CD14-positive monocyte (primary cell): Measurements from ENCODE around the gene LRIG1. TPM values are rescaled to one million over a fixed set of nuclear protein-coding genes. Genes with fewer than 3 reads are reported as not detected.

Experiments used
- DNase-seq, 3 donors: peaks; one replicate each; pipeline ENCODE4 v3.0.0-alpha.2; 2011 to 2022
- H2AFZ ChIP-seq: 2 replicates; pipeline ENCODE4 v1.6.0; 2012; ENCODE audit warnings: mild to moderate bottlenecking, low read depth, low read length, inconsistent platforms; ENCODE audit not compliant: insufficient read depth, poor library complexity, severe bottlenecking
- H3K27ac ChIP-seq, 2 donors: 1 replicate in 1 of 2; 2 replicates in 1 of 2; pipeline ENCODE4 v1.5.1; 2012 to 2013; ENCODE audit warnings: low read length in 2 of 2, control low read depth in 1 of 2, inconsistent platforms in 1 of 2, low read depth in 1 of 2, mild to moderate bottlenecking in 1 of 2
- H3K27me3 ChIP-seq, 2 donors: one replicate each; pipeline versions ENCODE4 v1.6.0 to v1.6.1; 2011 to 2013; ENCODE audit warnings: low read length in 2 of 2; ENCODE audit not compliant: control insufficient read depth in 2 of 2, insufficient read depth in 2 of 2
- H3K36me3 ChIP-seq, 2 donors: replicated peaks in 1 of 2; 1 replicate in 1 of 2; 2 replicates in 1 of 2; pipeline versions ENCODE4 v1.5.1 to v1.6.1; 2012 to 2013; ENCODE audit warnings: low read length in 2 of 2, control low read depth in 1 of 2, inconsistent platforms in 1 of 2, mild to moderate bottlenecking in 1 of 2; ENCODE audit not compliant: insufficient read depth in 2 of 2, control insufficient read depth in 1 of 2
- H3K4me1 ChIP-seq, 2 donors: 1 replicate in 1 of 2; 2 replicates in 1 of 2; pipeline versions ENCODE4 v1.5.1 to v1.6.1; 2012 to 2013; ENCODE audit warnings: low read length in 2 of 2, control low read depth in 1 of 2, inconsistent platforms in 1 of 2, mild to moderate bottlenecking in 1 of 2, moderate library complexity in 1 of 2; ENCODE audit not compliant: insufficient read depth in 2 of 2, control insufficient read depth in 1 of 2
- H3K4me2 ChIP-seq: replicated peaks from 2 replicates; pipeline ENCODE3; 2012; ENCODE audit warnings: low read length, moderate library complexity, mild to moderate bottlenecking; ENCODE audit not compliant: poor library complexity, severe bottlenecking; ENCODE audit errors: extremely low read depth
- H3K4me3 ChIP-seq, 3 experiments: fragments of 200-600 bp in 1 of 3; sonication (generic) in 1 of 3; replicated peaks in 1 of 3; 1 replicate in 2 of 3; 2 replicates in 1 of 3; pipeline ENCODE4 v1.5.1; 2011 to 2013; ENCODE audit warnings: low read length in 3 of 3, mild to moderate bottlenecking in 3 of 3, control low read depth in 2 of 3, low read depth in 2 of 3, inconsistent platforms in 1 of 3, moderate library complexity in 1 of 3
- H3K79me2 ChIP-seq: 2 replicates; pipeline ENCODE4 v1.6.0; 2012; ENCODE audit warnings: mild to moderate bottlenecking, control low read depth, inconsistent platforms, low read length, moderate library complexity; ENCODE audit not compliant: insufficient read depth
- H3K9ac ChIP-seq: 2 replicates; pipeline ENCODE4 v1.6.0; 2017; ENCODE audit warnings: low read length, mild to moderate bottlenecking; ENCODE audit not compliant: insufficient read depth, poor library complexity, severe bottlenecking
- H3K9me3 ChIP-seq, 2 donors: replicated peaks in 1 of 2; 1 replicate in 1 of 2; 2 replicates in 1 of 2; pipeline versions ENCODE4 v1.5.1 to v1.6.1; 2012 to 2013; ENCODE audit warnings: low read length in 2 of 2, control low read depth in 1 of 2; ENCODE audit not compliant: control insufficient read depth in 1 of 2, insufficient read depth in 1 of 2
- H4K20me1 ChIP-seq: 2 replicates; pipeline ENCODE4 v1.6.0; 2012; ENCODE audit warnings: mild to moderate bottlenecking, low read length, control low read depth, moderate library complexity; ENCODE audit not compliant: insufficient read depth
- H3K27ac Mint-ChIP-seq, 7 donors: one replicate each; pipeline ENCODE4 v1.8.0; 2020; ENCODE audit warnings: mild to moderate bottlenecking in 7 of 7, mixed read lengths in 7 of 7, moderate library complexity in 6 of 7, inconsistent platforms in 2 of 7
- H3K27me3 Mint-ChIP-seq, 3 donors: one replicate each; pipeline ENCODE4 v1.8.0; 2021 to 2022; ENCODE audit warnings: low read depth in 3 of 3, mild to moderate bottlenecking in 3 of 3, mixed read lengths in 3 of 3, moderate library complexity in 3 of 3, inconsistent platforms in 1 of 3
- H3K36me3 Mint-ChIP-seq, 2 donors: one replicate each; pipeline ENCODE4 v1.8.0; 2020; ENCODE audit warnings: mixed read lengths in 2 of 2, inconsistent platforms in 1 of 2, mild to moderate bottlenecking in 1 of 2
- H3K4me1 Mint-ChIP-seq: one replicate; pipeline ENCODE4 v1.8.0; 2020; ENCODE audit warnings: mild to moderate bottlenecking, mixed read lengths
- H3K4me3 Mint-ChIP-seq, 2 donors: one replicate each; pipeline ENCODE4 v1.8.0; 2020; ENCODE audit warnings: mild to moderate bottlenecking in 2 of 2, mixed read lengths in 2 of 2, moderate library complexity in 1 of 2
- H3K9me3 Mint-ChIP-seq, 7 donors: one replicate each; pipeline ENCODE4 v1.8.0; 2020 to 2022; ENCODE audit warnings: mixed read lengths in 7 of 7, mild to moderate bottlenecking in 6 of 7, moderate library complexity in 6 of 7, inconsistent platforms in 2 of 7
- WGBS: methylation state at CpG from one replicate; pipeline ENCODE4 v1.1.5; 2013; ENCODE audit warnings: missing lambda C conversion rate; ENCODE audit not compliant: insufficient coverage; 5-methylcytosine and 5-hydroxymethylcytosine counted together
- intact Hi-C, 2 donors: fragments of 100-400 bp; cut with micrococcal nuclease; formaldehyde crosslinking; loops; one replicate each; pipeline versions ENCODE4 v1.15.0 to v1.15.1; 2023
- polyA plus RNA-seq, 3 donors: library from polyadenylated mRNA; depleted of rRNA in 1 of 3; unstranded in 2 of 3; stranded (reverse) in 1 of 3; fragments of 300-500 nt in 2 of 3; fragments of >200 nt in 1 of 3; fragmentation: Illumina TruSeq in 2 of 3; gene quantifications; 1 replicate in 2 of 3; 2 replicates in 1 of 3; pipeline ENCODE4 v1.2.3, GENCODE V29; 2012 to 2021
- TF ChIP-seq, protein P1 (sequence below): fragments of 200-600 bp; IDR thresholded peaks from one replicate; pipeline ENCODE4 v1.8.0; 2022; ENCODE audit warnings: antibody characterized with exemption, mild to moderate bottlenecking

LRIG1 gene
- polyA plus RNA-seq, 3 donors, result 0.82 to 1.9 (median 1.0) TPM

DNA sequence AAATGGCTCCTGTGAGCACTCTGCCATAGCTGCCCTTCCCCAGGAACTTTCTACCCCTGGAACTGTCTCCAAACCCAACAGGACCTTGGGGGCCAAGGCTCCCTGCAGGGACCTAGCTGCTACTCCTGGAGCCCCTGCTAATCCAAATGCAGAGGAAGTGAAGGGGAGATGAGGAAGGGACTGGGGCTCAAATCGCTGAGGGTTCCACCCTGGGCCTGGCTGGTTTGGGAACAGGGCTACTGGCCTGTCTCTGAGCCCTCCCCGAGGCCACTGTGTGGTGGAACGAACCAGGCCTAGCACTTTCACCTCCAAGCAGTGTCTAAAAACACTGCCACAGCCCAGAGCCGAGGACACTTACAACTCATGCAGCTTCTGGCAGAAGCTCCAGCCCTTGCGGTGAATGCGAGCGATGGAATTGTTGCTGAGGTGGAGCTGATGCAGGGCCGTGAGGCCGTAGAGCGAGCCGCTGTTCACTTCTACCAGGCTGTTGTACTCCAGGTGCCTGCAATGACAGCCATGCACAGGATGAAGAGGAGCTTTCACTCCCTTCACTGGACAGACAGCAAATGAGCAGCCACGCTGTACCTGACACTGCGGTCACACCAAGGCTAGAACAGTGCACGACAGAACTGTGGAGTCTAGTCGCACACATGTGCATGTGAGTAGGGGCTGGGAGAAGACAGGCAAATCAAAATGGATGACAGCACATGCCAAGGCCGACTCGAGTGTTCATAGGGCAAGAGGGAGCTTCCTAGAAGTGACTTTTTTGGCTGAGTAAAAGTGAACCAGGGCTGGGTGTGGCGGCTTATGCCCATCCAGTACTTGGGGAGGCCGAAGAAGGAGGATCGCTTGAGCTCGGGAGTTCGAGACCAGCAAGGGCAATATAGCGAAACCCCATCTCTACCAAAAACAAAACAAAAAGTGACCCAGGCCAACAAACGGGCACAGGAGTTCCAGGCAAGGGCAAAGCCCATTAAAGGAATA, 90.8 kb downstream of the LRIG1 start:
- Histone ChIP-seq H3K36me3 (no peaks in the 10 kb centered on the region), H3K4me1 (no peaks in the 10 kb centered on the region), H3K9me3 (no peaks in the 10 kb centered on the region), H3K9ac (no peak overlapping the region), H4K20me1 (no peaks in the 10 kb centered on the region), H3K4me2 (no peak overlapping the region), H3K4me3 (no peak overlapping the region), H3K27ac (no peak overlapping the region), H3K79me2 (no peaks in the 10 kb centered on the region), H3K27me3 (no peaks in the 10 kb centered on the region), H2AFZ (no peak overlapping the region)
- peaks cover 0 to 3% (median 0%) of the 10 kb centered on the region in 3 donors for H3K27me3 Mint-ChIP-seq
- peaks cover 0 to 2% (median 0%) of the 10 kb centered on the region in 7 donors for H3K9me3 Mint-ChIP-seq
- TF ChIP-seq, protein P1, sequence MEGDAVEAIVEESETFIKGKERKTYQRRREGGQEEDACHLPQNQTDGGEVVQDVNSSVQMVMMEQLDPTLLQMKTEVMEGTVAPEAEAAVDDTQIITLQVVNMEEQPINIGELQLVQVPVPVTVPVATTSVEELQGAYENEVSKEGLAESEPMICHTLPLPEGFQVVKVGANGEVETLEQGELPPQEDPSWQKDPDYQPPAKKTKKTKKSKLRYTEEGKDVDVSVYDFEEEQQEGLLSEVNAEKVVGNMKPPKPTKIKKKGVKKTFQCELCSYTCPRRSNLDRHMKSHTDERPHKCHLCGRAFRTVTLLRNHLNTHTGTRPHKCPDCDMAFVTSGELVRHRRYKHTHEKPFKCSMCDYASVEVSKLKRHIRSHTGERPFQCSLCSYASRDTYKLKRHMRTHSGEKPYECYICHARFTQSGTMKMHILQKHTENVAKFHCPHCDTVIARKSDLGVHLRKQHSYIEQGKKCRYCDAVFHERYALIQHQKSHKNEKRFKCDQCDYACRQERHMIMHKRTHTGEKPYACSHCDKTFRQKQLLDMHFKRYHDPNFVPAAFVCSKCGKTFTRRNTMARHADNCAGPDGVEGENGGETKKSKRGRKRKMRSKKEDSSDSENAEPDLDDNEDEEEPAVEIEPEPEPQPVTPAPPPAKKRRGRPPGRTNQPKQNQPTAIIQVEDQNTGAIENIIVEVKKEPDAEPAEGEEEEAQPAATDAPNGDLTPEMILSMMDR, result no peak
- H3K4me3 Mint-ChIP-seq, result no peak overlapping the region
- H3K27ac Mint-ChIP-seq, result peak overlapping the region in 2 of 7 donors; percentile 27 to 68
- peaks cover 9 to 13% of the 10 kb centered on the region in 2 donors for H3K36me3 Mint-ChIP-seq
- WGBS, result 95% methylated on average over 17 of the region's 24 CpGs
- no peaks in the 10 kb centered on the region for H3K4me1 Mint-ChIP-seq
- no peak for DNase-seq
- intact Hi-C loops, result loop anchor here (5.0 kb wide), 2 partner anchors 92 to 407 kb away; partner anchors contain the start of gene LRIG1 (in 1 of the 2)

DNA sequence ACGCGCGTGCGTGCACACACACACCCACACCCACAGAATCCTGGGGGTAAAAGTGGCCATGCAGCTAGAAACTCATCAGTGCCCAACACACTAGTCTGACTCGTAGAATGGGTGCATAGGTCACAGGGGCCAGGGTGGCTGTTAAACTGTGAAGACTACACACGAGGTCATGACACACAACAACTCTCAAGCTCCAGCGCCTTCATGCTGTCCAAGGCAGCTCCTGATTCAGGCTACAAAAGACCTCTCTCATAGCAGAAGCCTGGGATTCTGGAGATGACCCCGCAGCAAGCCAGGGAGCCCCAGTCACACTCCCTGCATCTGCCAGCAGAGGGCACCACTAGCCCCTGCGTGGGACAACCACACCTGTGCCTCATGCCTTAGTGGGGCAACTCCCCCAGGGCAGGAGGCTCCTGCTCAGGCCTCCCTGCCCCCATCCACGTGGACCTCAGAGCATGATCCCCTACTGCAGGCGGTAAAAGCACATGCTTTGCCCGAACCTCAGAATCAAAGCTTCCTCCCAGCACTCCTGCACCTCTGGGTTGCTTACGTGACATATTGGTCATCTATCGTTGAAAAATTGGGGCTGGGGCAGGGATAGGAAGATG, 93.1 kb downstream of the LRIG1 start:
- Histone ChIP-seq H3K27me3 (no peaks in the 10 kb centered on the region), H2AFZ (no peak overlapping the region), H3K4me1 (no peaks in the 10 kb centered on the region), H3K9me3 (no peaks in the 10 kb centered on the region), H4K20me1 (no peaks in the 10 kb centered on the region), H3K4me2 (no peak overlapping the region), H3K27ac (no peak overlapping the region), H3K4me3 (no peak overlapping the region), H3K9ac (no peak overlapping the region), H3K36me3 (no peaks in the 10 kb centered on the region), H3K79me2 (no peaks in the 10 kb centered on the region)
- Mint-ChIP-seq H3K9me3 (peaks cover 0 to 2% (median 0%) of the 10 kb centered on the region in 7 donors), H3K4me3 (no peak overlapping the region), H3K27ac (no peak overlapping the region), H3K36me3 (peaks cover 15 to 16% of the 10 kb centered on the region in 2 donors), H3K27me3 (peaks cover 0 to 3% (median 0%) of the 10 kb centered on the region in 3 donors), H3K4me1 (no peaks in the 10 kb centered on the region)
- WGBS, result 54% methylated on average over 9 of the region's 14 CpGs
- TF ChIP-seq, protein P1, result peak; percentile 81
- peak; percentile 8 to 40 (median 20) for DNase-seq
- intact Hi-C loops, result loop anchor here (5.0 kb wide), 2 partner anchors 95 to 410 kb away; partner anchors contain the start of gene LRIG1 (in 1 of the 2)
